Measurements from ENCODE around the gene R3HCC1L.

R3HCC1L gene

GRCh38 chr10:98134431-98135221, at the start of gene R3HCC1L:
R3HCC1L (plus strand) TSS chr10:98134657; CDS start chr10:98208115, 73,458 bp downstream.
- in situ Hi-C loops (cut with MboI; ENCODE audit: low sequenced_read_pairs), result no loop called here

GRCh38 chr10:98085238-98085637, 49.2 kb upstream of the R3HCC1L start:
- in situ Hi-C loops (cut with MboI; ENCODE audit: low sequenced_read_pairs), result no loop called here

- in situ Hi-C loops (cut with MboI; ENCODE audit: low sequenced_read_pairs), result no loop called here
Measured at GRCh38 chr10:98086837-98087708, 47.4 kb upstream of the R3HCC1L start.

- in situ Hi-C loops (cut with MboI; ENCODE audit: low sequenced_read_pairs), result no loop called here
Measured at GRCh38 chr10:98088186-98088971, 46.1 kb upstream of the R3HCC1L start.

GRCh38 chr10:98090822-98091221, 43.6 kb upstream of the R3HCC1L start:
- in situ Hi-C loops (cut with MboI; ENCODE audit: low sequenced_read_pairs), result no loop called here

GRCh38 chr10:98096316-98096715, 38.1 kb upstream of the R3HCC1L start:
- in situ Hi-C loops (cut with MboI; ENCODE audit: low sequenced_read_pairs), result no loop called here

- in situ Hi-C loops (cut with MboI; ENCODE audit: low sequenced_read_pairs), result no loop called here
Measured at GRCh38 chr10:98096731-98097130, 37.7 kb upstream of the R3HCC1L start.

- in situ Hi-C loops (cut with MboI; ENCODE audit: low sequenced_read_pairs), result no loop called here
Measured at GRCh38 chr10:98097175-98097574, 37.3 kb upstream of the R3HCC1L start.

GRCh38 chr10:98097616-98098015, 36.8 kb upstream of the R3HCC1L start:
- in situ Hi-C loops (cut with MboI; ENCODE audit: low sequenced_read_pairs), result no loop called here

- in situ Hi-C loops (cut with MboI; ENCODE audit: low sequenced_read_pairs), result no loop called here
Measured at GRCh38 chr10:98098247-98098646, 36.2 kb upstream of the R3HCC1L start.

- in situ Hi-C loops (cut with MboI; ENCODE audit: low sequenced_read_pairs), result no loop called here
Measured at GRCh38 chr10:98100476-98100875, 34.0 kb upstream of the R3HCC1L start.

- in situ Hi-C loops (cut with MboI; ENCODE audit: low sequenced_read_pairs), result no loop called here
Measured at GRCh38 chr10:98101366-98101765, 33.1 kb upstream of the R3HCC1L start.

- in situ Hi-C loops (cut with MboI; ENCODE audit: low sequenced_read_pairs), result no loop called here
Measured at GRCh38 chr10:98104125-98104524, 30.3 kb upstream of the R3HCC1L start.

- in situ Hi-C loops (cut with MboI; ENCODE audit: low sequenced_read_pairs), result no loop called here
Measured at GRCh38 chr10:98106531-98106930, 27.9 kb upstream of the R3HCC1L start.

GRCh38 chr10:98107644-98108430, 26.6 kb upstream of the R3HCC1L start:
- in situ Hi-C loops (cut with MboI; ENCODE audit: low sequenced_read_pairs), result no loop called here

GRCh38 chr10:98110356-98110755, 24.1 kb upstream of the R3HCC1L start:
- in situ Hi-C loops (cut with MboI; ENCODE audit: low sequenced_read_pairs), result no loop called here

GRCh38 chr10:98115031-98115787, 19.2 kb upstream of the R3HCC1L start:
- in situ Hi-C loops (cut with MboI; ENCODE audit: low sequenced_read_pairs), result no loop called here

GRCh38 chr10:98119891-98120290, 14.6 kb upstream of the R3HCC1L start:
- in situ Hi-C loops (cut with MboI; ENCODE audit: low sequenced_read_pairs), result no loop called here

- in situ Hi-C loops (cut with MboI; ENCODE audit: low sequenced_read_pairs), result no loop called here
Measured at GRCh38 chr10:98125940-98126631, 8.4 kb upstream of the R3HCC1L start.
